ENCODE measurements around the gene GFER.

GRCh38 chr16:1938910-1939309 lies 45.1 kb upstream of the GFER start:
- TF ChIP-seq CTCF (conservative IDR thresholded peaks at IDR 0.05) (no peak), ZFX (IDR thresholded peaks at IDR 0.05) (no peak)

All from C4-2B (cell line).